SKM-1 treated with dmso at 0.1 percent for 144 hours (cell line): ENCODE results near the gene TFF1.
"Not testable (repeated sequence)": the region's sequence is repeated elsewhere in the genome, so short reads cannot be mapped to it uniquely, and the experiment has no call there.

Source experiments
- DNase-seq: peaks from one replicate; lab custom pipeline; 2025; ENCODE audit not compliant: unreplicated experiment; lab: John Stamatoyannopoulos, UW

TFF1 gene

DNA sequence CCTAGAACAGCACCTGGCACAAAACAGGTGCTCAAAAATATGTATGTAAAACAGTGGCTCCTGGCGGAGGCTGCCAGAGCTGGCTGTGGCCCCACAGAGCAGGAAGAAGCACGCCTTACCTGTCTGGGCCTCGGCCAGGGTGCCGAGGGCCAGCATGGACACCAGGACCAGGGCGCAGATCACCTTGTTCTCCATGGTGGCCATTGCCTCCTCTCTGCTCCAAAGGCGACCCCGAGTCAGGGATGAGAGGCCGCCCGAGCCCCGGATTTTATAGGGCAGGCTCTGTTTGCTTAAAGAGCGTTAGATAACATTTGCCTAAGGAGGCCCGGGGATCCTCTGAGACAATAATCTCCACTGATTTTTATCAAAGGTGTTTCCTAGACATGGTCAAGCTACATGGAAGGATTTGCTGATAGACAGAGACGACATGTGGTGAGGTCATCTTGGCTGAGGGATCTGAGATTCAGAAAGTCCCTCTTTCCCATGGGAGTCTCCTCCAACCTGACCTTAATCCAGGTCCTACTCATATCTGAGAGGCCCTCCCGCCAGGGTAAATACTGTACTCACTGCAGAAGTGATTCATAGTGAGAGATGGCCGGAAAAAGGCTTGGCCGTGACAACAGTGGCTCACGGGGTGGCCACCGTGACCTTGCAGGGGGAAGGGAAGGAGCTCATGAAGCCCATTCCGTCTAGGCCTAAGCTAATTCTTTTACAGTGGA, at the start of gene TFF1:
Gene TFF1, minus strand, starts transcription at position 244 of the 719 bp plus-strand sequence. Its CDS starts 40 bp downstream, at position 204.
- DNase-seq = no peak

DNA sequence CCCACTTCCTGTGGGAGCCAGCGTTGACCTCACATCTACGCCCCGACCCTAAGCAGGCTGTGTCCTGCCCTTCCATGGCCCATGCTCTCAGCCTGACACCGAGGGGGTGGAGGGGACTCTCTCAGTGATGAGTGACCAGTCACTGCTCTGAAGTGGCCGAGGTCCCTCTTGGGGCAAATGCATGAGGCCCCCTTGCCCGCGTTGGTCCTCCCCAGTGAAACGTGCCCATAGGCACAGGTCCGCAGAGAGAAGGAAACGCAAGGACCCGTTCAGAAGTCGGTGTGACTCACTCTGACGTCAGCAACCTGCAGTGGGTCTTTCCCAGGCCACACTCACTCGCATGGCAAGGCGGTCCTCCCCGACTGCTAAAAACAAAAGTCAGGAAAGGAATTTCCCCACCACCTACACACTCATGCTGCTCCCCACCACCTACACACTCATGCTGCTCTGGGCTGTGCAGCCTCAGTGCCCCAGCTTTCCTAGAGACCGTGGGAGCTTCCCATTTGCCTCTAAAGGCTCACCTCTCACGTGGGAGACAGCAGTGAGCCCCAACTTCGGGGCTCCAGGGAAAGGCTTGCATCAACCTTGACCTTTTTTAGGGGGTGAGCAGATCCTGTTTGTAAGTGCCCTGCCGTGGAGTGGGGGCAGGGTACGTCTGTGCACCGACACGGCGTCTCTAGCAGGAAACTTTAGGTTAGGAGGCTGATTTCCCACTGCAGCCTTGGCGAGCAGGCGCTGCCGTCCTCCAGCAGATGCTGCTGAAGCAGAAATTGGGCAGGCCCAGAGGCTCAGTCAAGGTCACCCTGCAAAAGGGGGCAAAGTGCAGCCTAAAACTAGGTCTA, 48.8 kb upstream of the TFF1 start:
- no peak for DNase-seq

DNA sequence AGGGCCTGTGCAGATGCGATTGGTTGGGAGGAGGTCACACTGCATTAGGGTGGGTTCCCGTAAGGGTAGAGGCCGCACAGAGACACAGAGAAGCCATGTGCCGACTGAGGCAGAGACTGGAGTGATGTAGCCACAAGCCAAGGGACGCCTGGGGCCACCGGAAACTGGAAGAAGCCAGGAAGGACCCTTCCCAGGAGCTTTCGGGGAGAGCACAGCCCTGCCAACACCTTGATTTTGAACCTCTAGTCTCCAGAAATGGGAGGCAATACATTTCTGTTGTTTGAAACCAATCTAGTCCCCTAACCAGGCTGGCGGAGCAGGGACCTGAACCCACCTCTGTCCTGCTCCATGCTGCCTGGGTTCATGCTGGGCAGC, 48.2 kb upstream of the TFF1 start:
- no peak for DNase-seq

DNA sequence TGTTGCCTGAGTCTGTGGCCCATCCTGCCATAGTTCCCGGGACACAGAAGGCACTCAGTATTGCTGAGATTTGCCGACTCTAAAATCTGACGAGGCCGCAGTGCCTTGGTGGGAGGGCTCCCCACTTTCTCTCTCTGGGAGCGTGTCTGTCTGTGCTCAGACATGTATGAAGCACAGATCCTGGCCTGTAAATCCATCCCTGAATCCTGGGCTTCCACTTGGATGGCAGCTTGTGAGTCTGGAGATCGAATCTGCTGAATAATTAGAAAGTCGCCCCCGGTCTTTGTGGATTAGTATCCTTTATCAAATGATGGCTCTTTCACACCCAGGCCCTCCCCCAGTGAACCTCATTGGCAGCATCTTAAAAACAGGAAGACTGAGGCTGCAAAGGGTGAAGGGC, 47.7 kb upstream of the TFF1 start:
- DNase-seq = no peak

DNA sequence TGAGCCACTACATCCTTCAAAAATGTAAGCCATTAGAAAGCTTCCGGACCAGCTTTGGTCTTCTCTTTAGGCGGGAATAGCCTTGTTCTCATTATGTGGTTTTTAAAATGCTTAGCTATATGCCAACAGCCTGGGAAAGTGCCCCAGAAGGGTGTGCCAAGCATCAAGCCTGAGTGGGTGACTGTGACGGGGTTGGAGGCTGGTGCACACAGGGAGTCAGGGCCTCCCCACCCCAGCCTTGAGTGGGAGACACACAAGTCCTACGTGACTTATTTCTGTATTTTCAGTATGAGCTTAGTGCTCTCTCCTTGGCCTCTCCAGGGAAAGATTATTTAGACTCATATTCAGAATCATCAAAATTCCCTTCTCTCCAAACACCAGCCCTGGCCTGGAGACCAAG, 47.2 kb upstream of the TFF1 start:
- no peak for DNase-seq

- no peak for DNase-seq
Measured at GRCh38 chr21:42413093-42413492, 46.8 kb upstream of the TFF1 start.

DNA sequence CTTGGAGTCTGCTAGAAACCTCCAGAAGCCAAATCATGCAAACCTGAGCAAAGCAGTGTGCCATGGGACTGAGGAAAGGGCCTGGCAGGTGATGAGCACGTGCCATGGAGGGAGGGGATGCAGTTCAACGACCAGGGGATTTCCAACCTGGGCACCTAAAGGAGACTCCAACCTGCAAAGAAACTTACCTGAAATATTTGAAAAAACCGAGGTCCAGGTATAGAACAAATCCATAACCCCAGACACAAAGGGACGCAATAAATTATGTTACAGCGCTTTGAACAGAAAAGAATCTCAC, 46.2 kb upstream of the TFF1 start:
- DNase-seq = no peak

- no peak for DNase-seq
Measured at GRCh38 chr21:42411891-42412635, 45.7 kb upstream of the TFF1 start.

GRCh38 chr21:42411197-42411869, 45.0 kb upstream of the TFF1 start:
- DNase-seq = no peak

- DNase-seq = no peak
Measured at GRCh38 chr21:42409366-42409765, 43.0 kb upstream of the TFF1 start.

- DNase-seq = not testable (repeated sequence)
Measured at GRCh38 chr21:42408718-42409117, 42.4 kb upstream of the TFF1 start.

DNA sequence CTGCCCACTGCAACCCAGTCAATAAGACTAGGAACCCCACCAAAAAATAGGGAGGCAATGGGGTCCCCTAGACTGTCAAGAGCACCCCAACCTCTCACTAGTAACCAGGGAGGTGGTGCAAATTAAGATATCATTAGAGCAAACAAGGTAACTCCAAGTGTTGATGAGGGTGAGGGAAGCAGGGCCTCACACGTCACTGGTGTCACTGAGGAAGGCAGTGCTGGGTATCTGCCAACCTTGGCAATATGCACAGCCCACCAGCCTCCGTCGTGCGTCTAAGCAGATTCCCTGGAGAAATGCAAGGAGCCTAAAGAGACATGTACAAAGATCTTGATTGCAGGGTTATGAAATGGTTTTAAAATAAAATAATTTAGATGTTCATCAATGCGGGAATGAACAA, 41.1 kb upstream of the TFF1 start:
- DNase-seq = no peak

GRCh38 chr21:42406866-42407265, 40.5 kb upstream of the TFF1 start:
- no peak for DNase-seq

DNA sequence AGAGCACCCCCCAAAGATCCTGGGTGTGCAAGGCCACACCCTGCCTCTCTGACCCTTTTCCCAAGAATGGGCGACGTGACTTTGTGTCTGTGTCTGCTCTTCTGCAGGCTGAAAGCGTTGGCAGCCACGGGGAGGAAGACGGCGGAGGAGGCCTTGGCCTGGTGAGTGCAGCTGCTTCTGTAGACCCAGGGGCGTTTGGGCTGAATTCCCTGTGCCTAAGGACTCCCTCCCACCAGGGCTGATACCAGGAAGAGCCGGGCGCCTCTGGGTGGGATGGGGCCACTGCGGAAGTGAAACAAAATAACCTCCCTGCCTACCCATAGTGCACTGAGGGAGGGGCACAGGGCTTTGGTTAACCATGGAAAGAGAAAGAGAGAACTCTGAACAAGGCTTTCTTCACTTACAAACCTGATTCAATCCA, 39.9 kb upstream of the TFF1 start:
- no peak for DNase-seq

GRCh38 chr21:42405064-42406013, 39.0 kb upstream of the TFF1 start:
- no peak for DNase-seq

- no peak for DNase-seq
Measured at GRCh38 chr21:42404539-42404938, 38.2 kb upstream of the TFF1 start.

DNA sequence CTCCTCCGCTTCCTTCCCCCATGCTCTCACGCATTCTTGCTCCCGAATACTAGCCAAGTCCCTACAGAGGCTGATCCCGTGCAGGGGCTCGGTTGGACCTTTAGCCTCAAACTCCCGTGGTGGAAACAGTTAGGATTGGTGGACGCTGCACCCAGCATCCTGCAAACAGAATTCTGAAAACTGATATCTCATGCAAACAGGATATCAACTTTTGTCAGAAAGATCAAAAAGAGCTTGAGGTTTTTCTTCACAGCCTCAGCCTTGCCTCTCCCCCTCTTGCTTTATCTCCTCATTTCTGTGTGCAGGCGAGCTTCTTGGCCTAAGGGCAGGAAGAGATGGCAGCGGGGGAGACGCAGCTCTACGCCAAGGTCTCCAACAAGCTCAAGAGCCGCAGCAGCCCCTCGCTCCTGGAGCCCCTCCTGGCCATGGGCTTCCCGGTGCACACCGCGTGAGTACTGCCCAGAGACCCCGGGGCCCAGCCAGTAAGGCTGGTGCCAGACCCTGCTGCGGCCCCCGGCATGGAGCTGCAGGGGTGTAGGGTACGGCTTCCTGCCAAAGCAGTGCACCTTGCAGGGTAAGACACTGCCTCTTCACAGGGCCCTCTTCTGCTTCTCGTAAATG, 37.4 kb upstream of the TFF1 start, which contains the start of gene UBASH3A:
Gene UBASH3A, plus strand, starts transcription at position 292 of the 621 bp plus-strand sequence. Its CDS starts 44 bp downstream, at position 336.
- DNase-seq = no peak

GRCh38 chr21:42401820-42402251, 35.5 kb upstream of the TFF1 start:
- no peak for DNase-seq

- DNase-seq = no peak
Measured at GRCh38 chr21:42401154-42401553, 34.8 kb upstream of the TFF1 start.

DNA sequence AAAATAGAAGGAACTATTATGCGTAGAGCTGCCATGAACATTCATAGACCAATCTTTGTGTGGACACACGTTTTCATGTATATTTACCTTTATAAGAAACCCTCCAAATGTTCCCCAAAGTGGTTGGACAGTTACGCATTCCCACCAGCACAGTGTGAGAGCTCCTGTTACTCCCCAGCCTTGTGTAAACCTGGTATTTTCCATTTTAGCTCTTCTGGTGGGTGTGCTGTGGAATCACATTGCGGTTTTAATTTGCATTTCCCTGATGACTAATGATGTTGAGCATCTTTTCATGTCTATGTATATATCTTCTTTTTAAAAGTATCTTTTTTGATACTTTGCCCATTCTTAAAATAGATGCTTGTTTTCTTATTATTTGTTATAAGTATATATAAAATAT, 34.2 kb upstream of the TFF1 start:
- no peak for DNase-seq
